Esophagus squamous epithelium (tissue), 5 donors: ENCODE measurements around the gene MPPED2. TPM values are rescaled to one million over a fixed set of nuclear protein-coding genes. Genes with fewer than 3 reads are reported as not detected.

Experiments used
- DNase-seq: peaks from one replicate; lab custom pipeline; 2025; lab: John Stamatoyannopoulos, UW
- H3K27ac ChIP-seq, 4 donors: fragments of 200-600 bp; sonication (generic); one replicate each; pipeline ENCODE4 v1.5.1; 2016 to 2019; ENCODE audit warnings: mild to moderate bottlenecking in 1 of 4
- H3K27me3 ChIP-seq, 4 donors: fragments of 200-600 bp; sonication (generic); 1 replicate in 3 of 4; 2 replicates in 1 of 4; pipeline versions ENCODE4 v1.5.1 to v1.6.0; 2017 to 2021; ENCODE audit warnings: antibody characterized with exemption in 1 of 4
- H3K36me3 ChIP-seq, 3 donors: fragments of 200-600 bp; sonication (generic); one replicate each; pipeline ENCODE4 v1.5.1; 2016 to 2019
- H3K4me1 ChIP-seq, 3 donors: fragments of 200-600 bp; sonication (generic); one replicate each; pipeline ENCODE4 v1.5.1; 2017 to 2019
- H3K4me3 ChIP-seq, 4 donors: fragments of 200-600 bp; sonication (generic); 1 replicate in 3 of 4; 2 replicates in 1 of 4; pipeline ENCODE4 v1.5.1; 2016 to 2019; ENCODE audit warnings: mild to moderate bottlenecking in 2 of 4, moderate library complexity in 1 of 4
- H3K9me3 ChIP-seq, 3 donors: fragments of 200-600 bp; sonication (generic); one replicate each; pipeline ENCODE4 v1.5.1; 2016 to 2019
- POLR2A ChIP-seq, 4 donors: fragments of 450-650 bp; IDR thresholded peaks; one replicate each; pipeline ENCODE4 v1.6.1; 2017; ENCODE audit warnings: antibody characterized with exemption in 4 of 4, mild to moderate bottlenecking in 4 of 4, moderate library complexity in 3 of 4
- WGBS, 2 donors: methylation state at CpG; one replicate each; pipeline ENCODE4 v1.1.5; 2018; 5-methylcytosine and 5-hydroxymethylcytosine counted together
- intact Hi-C: fragments of 100-400 bp; cut with DNase I; formaldehyde crosslinking; loops from one replicate; pipeline ENCODE4 v1.15.0; 2022
- total RNA-seq, 4 donors: library from RNA; depleted of rRNA; stranded (reverse); fragments of >200 nt; gene quantifications; one replicate each; pipeline ENCODE4 v1.1.0, GENCODE V29; 2016
- TF ChIP-seq, protein P1 (sequence below), 6 experiments: fragments of 450-650 bp in 4 of 6; fragments of 200-600 bp in 2 of 6; sonication (generic) in 2 of 6; IDR thresholded peaks; one replicate each; pipeline ENCODE4 v1.5.1; 2016 to 2019; ENCODE audit warnings: antibody characterized with exemption in 6 of 6, mild to moderate bottlenecking in 4 of 6, moderate library complexity in 4 of 6
- donor health status: DM: yes; HTN: yes; CAD: no.

Gene MPPED2
- total RNA-seq, 4 donors from 2014 or later, result 0.49 to 3.2 (median 1.8) TPM

DNA sequence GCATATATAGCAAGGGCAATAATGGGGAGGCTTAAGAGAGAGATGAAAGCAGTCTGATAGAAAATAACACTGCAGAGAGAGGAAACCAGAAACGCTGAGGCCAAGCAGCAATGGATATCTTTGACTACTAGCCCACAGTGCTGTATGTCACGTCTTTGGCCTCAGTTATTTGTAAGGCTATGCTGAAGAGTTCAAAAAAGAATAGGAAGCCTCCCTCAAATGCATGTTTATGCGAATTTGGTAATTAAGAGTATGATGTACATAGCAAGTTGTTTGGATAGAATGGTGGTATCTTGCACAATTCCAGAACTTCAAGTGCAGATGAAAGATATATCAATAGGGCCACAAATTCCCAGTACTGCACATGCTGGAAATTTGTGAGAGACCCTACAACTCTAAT, 89.2 kb downstream of the MPPED2 start:
- no peaks in the 10 kb centered on the region for H3K27me3 ChIP-seq
- H3K4me3 ChIP-seq, result no peak overlapping the region
- TF ChIP-seq, protein P1, sequence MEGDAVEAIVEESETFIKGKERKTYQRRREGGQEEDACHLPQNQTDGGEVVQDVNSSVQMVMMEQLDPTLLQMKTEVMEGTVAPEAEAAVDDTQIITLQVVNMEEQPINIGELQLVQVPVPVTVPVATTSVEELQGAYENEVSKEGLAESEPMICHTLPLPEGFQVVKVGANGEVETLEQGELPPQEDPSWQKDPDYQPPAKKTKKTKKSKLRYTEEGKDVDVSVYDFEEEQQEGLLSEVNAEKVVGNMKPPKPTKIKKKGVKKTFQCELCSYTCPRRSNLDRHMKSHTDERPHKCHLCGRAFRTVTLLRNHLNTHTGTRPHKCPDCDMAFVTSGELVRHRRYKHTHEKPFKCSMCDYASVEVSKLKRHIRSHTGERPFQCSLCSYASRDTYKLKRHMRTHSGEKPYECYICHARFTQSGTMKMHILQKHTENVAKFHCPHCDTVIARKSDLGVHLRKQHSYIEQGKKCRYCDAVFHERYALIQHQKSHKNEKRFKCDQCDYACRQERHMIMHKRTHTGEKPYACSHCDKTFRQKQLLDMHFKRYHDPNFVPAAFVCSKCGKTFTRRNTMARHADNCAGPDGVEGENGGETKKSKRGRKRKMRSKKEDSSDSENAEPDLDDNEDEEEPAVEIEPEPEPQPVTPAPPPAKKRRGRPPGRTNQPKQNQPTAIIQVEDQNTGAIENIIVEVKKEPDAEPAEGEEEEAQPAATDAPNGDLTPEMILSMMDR (IDR thresholded peaks at IDR 0.05), result no peak
- TF ChIP-seq POLR2A (IDR thresholded peaks at IDR 0.05), result no peak
- no peaks in the 10 kb centered on the region for H3K4me1 ChIP-seq
- WGBS, 2 donors, result 77 to 88% methylated on average over 3 of the region's 3 CpGs
- DNase-seq, result no peak
- H3K27ac ChIP-seq, result no peak overlapping the region
- no peaks in the 10 kb centered on the region for H3K36me3 ChIP-seq
- no peaks in the 10 kb centered on the region for H3K9me3 ChIP-seq
- intact Hi-C loops, result no loop called here

GRCh38 chr11:30495437-30495836, 90.7 kb downstream of the MPPED2 start:
- 62 to 69% methylated on average over 5 of the region's 5 CpGs for WGBS, 2 donors
- Histone ChIP-seq H3K27me3 (no peaks in the 10 kb centered on the region), H3K36me3 (no peaks in the 10 kb centered on the region), H3K4me3 (no peak overlapping the region), H3K4me1 (no peaks in the 10 kb centered on the region), H3K27ac (no peak overlapping the region), H3K9me3 (no peaks in the 10 kb centered on the region)
- TF ChIP-seq, protein P1 (IDR thresholded peaks at IDR 0.05), result no peak
- no peak for TF ChIP-seq POLR2A (IDR thresholded peaks at IDR 0.05)
- intact Hi-C loops, result no loop called here
- no peak for DNase-seq

DNA sequence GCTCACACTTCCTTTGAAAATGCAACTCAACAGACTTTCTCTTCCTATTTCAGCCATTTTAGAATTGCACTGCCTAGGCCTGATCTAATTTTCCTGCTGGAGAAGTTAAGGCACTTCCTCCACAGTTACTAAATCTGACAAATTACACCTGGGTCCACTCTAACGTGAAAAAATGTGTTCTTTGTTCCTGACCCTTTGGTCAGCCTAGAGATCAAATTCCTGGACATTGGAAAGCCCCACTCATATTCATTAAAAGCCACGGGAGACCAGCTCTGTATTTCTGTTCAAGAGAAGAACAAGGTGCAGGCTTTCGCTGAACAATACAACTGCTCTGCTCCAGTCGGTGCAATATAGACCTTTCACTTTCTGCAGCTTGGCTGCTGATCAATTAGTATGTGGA, 96.6 kb downstream of the MPPED2 start:
- no peak overlapping the region for H3K27ac ChIP-seq
- no peaks in the 10 kb centered on the region for H3K36me3 ChIP-seq
- no peaks in the 10 kb centered on the region for H3K9me3 ChIP-seq
- intact Hi-C loops, result no loop called here
- no peak for DNase-seq
- H3K4me3 ChIP-seq, result no peak overlapping the region
- no peaks in the 10 kb centered on the region for H3K27me3 ChIP-seq
- no peak for TF ChIP-seq POLR2A (IDR thresholded peaks at IDR 0.05)
- TF ChIP-seq, protein P1 (IDR thresholded peaks at IDR 0.05), result no peak
- H3K4me1 ChIP-seq, result peaks cover 6 to 30% (median 8%) of the 10 kb centered on the region in 3 donors
- 57 to 74% methylated on average over 4 of the region's 4 CpGs for WGBS, 2 donors

- H3K36me3 ChIP-seq, result no peaks in the 10 kb centered on the region
- no peak overlapping the region for H3K27ac ChIP-seq
- no peak overlapping the region for H3K4me3 ChIP-seq
- no peaks in the 10 kb centered on the region for H3K9me3 ChIP-seq
- DNase-seq, result no peak
- H3K4me1 ChIP-seq, result peaks cover 6 to 30% (median 8%) of the 10 kb centered on the region in 3 donors
- intact Hi-C loops, result no loop called here
- no peak for TF ChIP-seq POLR2A (IDR thresholded peaks at IDR 0.05)
- TF ChIP-seq, protein P1 (IDR thresholded peaks at IDR 0.05), result no peak
- no peaks in the 10 kb centered on the region for H3K27me3 ChIP-seq
- WGBS, 2 donors, result 29 to 45% methylated on average over 1 of the region's 1 CpG
Measured at GRCh38 chr11:30489076-30489475, 97.1 kb downstream of the MPPED2 start.

- TF ChIP-seq, protein P1 (IDR thresholded peaks at IDR 0.05), result no peak
- TF ChIP-seq POLR2A (IDR thresholded peaks at IDR 0.05), result no peak
- peak overlapping the region in 2 of 4 donors; percentile 36 to 64 for H3K27ac ChIP-seq
- H3K27me3 ChIP-seq, result no peaks in the 10 kb centered on the region
- 23 to 32% methylated on average over 8 of the region's 8 CpGs for WGBS, 2 donors
- no peak for DNase-seq
- peak overlapping the region in 1 of 4 donors; percentile 41 for H3K4me3 ChIP-seq
- intact Hi-C loops, result no loop called here
- no peaks in the 10 kb centered on the region for H3K36me3 ChIP-seq
- H3K4me1 ChIP-seq, result peaks cover 6 to 30% (median 8%) of the 10 kb centered on the region in 3 donors
- H3K9me3 ChIP-seq, result no peaks in the 10 kb centered on the region
Measured at GRCh38 chr11:30488304-30488998, 97.7 kb downstream of the MPPED2 start.
